GM23338 (cell line): ENCODE measurements around the gene PLCL1. TPM values are rescaled to one million over a fixed set of nuclear protein-coding genes. Genes with fewer than 3 reads are reported as not detected.

Source experiments
- ATAC-seq: fragments of 200-7000 bp; cut with Tn5 transposase; 3 replicates; pipeline ENCODE4 v1.9.1; 2020
- DNase-seq: peaks from one replicate; pipeline ENCODE4 v3.0.0-alpha.2; 2015; ENCODE audit warnings: low spot score
- H2AFZ ChIP-seq: fragments of 200-600 bp; sonication (generic); 2 replicates; pipeline ENCODE4 v1.8.0; 2016; ENCODE audit warnings: antibody characterized with exemption, mild to moderate bottlenecking, moderate library complexity
- H3F3A ChIP-seq: fragments of 200-600 bp; sonication (generic); replicated peaks from 2 replicates; pipeline ENCODE4 v1.8.0; 2017; ENCODE audit warnings: antibody characterized with exemption, mixed run types, low read depth
- H3K27ac ChIP-seq: fragments of 200-600 bp; sonication (generic); 2 replicates; pipeline ENCODE4 v1.6.1; 2016; ENCODE audit warnings: low read depth
- H3K27me3 ChIP-seq: fragments of 200-600 bp; sonication (generic); 2 replicates; pipeline ENCODE4 v1.8.0; 2016; ENCODE audit warnings: mild to moderate bottlenecking, mixed run types, moderate library complexity; ENCODE audit not compliant: insufficient read depth
- H3K36me3 ChIP-seq: fragments of 200-600 bp; sonication (generic); 2 replicates; pipeline ENCODE4 v1.8.0; 2016; ENCODE audit warnings: mild to moderate bottlenecking; ENCODE audit not compliant: insufficient read depth
- H3K4me1 ChIP-seq: fragments of 200-600 bp; sonication (generic); 2 replicates; pipeline ENCODE4 v1.8.0; 2016; ENCODE audit warnings: mild to moderate bottlenecking, moderate library complexity; ENCODE audit not compliant: insufficient read depth
- H3K4me2 ChIP-seq: fragments of 200-600 bp; sonication (generic); 2 replicates; pipeline ENCODE4 v1.7.1; 2017; ENCODE audit warnings: mixed run types
- H3K4me3 ChIP-seq: fragments of 200-600 bp; sonication (generic); 2 replicates; pipeline ENCODE4 v1.6.1; 2016; ENCODE audit warnings: mixed run types
- H3K79me2 ChIP-seq: fragments of 200-600 bp; sonication (generic); replicated peaks from 2 replicates; pipeline ENCODE4 v1.8.0; 2017; ENCODE audit warnings: mild to moderate bottlenecking; ENCODE audit not compliant: insufficient read depth
- H3K9me2 ChIP-seq: fragments of 200-600 bp; sonication (generic); 2 replicates; pipeline ENCODE4 v1.8.0; 2017; ENCODE audit not compliant: insufficient read depth
- H4K20me1 ChIP-seq: fragments of 200-600 bp; sonication (generic); replicated peaks from 2 replicates; pipeline ENCODE4 v1.8.0; 2017; ENCODE audit warnings: mild to moderate bottlenecking; ENCODE audit not compliant: insufficient read depth
- H3K27ac Mint-ChIP-seq: 2 replicates; pipeline ENCODE4 v1.8.0; 2020; ENCODE audit warnings: inconsistent platforms, mild to moderate bottlenecking, moderate library complexity, mixed read lengths
- H3K27me3 Mint-ChIP-seq: 3 replicates; pipeline ENCODE4 v1.8.0; 2022; ENCODE audit warnings: low read depth, mild to moderate bottlenecking, moderate library complexity, mixed read lengths, inconsistent platforms; ENCODE audit not compliant: insufficient read depth, poor library complexity
- H3K36me3 Mint-ChIP-seq: 3 replicates; pipeline ENCODE4 v1.8.0; 2021; ENCODE audit warnings: low read depth, mild to moderate bottlenecking, inconsistent platforms, moderate library complexity, mixed read lengths
- H3K4me1 Mint-ChIP-seq: 3 replicates; pipeline ENCODE4 v1.8.0; 2020; ENCODE audit warnings: mild to moderate bottlenecking, inconsistent platforms, mixed read lengths
- H3K4me3 Mint-ChIP-seq: 3 replicates; pipeline ENCODE4 v1.8.0; 2021; ENCODE audit warnings: moderate library complexity, mild to moderate bottlenecking, inconsistent platforms, mixed read lengths
- H3K9me3 Mint-ChIP-seq: 3 replicates; pipeline ENCODE4 v1.8.0; 2020; ENCODE audit warnings: moderate library complexity, mild to moderate bottlenecking, inconsistent platforms, mixed read lengths
- CREB1 ChIP-seq: fragments of 250-450 bp; sonication (Bioruptor Pico); IDR thresholded peaks from 2 replicates; pipeline ENCODE4 v1.5.0; 2020; ENCODE audit warnings: low read depth, mild to moderate bottlenecking, moderate library complexity
- CTCF ChIP-seq, 2 experiments: fragments of 200-600 bp in 1 of 2; sonication (generic) in 1 of 2; conservative IDR thresholded peaks; 2 replicates each; pipeline versions ENCODE4 v1.5.1 to v1.6.1; 2016 to 2017; ENCODE audit warnings: antibody characterized with exemption in 2 of 2, low read depth in 2 of 2, mild to moderate bottlenecking in 2 of 2, moderate library complexity in 1 of 2
- ETS1 ChIP-seq: IDR thresholded peaks from 2 replicates; pipeline ENCODE4 v1.6.1; 2016; ENCODE audit warnings: antibody characterized with exemption
- EZH2 ChIP-seq: fragments of 200-600 bp; sonication (generic); IDR thresholded peaks from one replicate; pipeline ENCODE4 v1.8.0; 2017; ENCODE audit warnings: antibody characterized with exemption, mild to moderate bottlenecking, low read depth; ENCODE audit not compliant: unreplicated experiment
- EZH2phosphoT487 ChIP-seq: fragments of 200-600 bp; sonication (generic); IDR thresholded peaks from one replicate; pipeline ENCODE4 v1.8.1; 2018; ENCODE audit warnings: antibody characterized with exemption; ENCODE audit not compliant: unreplicated experiment
- JUNB ChIP-seq: IDR thresholded peaks from one replicate; pipeline ENCODE4 v1.6.1; 2016; ENCODE audit warnings: antibody characterized with exemption; ENCODE audit not compliant: unreplicated experiment
- NANOG ChIP-seq: IDR thresholded peaks from 2 replicates; pipeline ENCODE4 v1.6.1; 2016; ENCODE audit warnings: antibody characterized with exemption, borderline replicate concordance
- POLR2AphosphoS5 ChIP-seq: IDR thresholded peaks from 2 replicates; pipeline ENCODE4 v1.6.1; 2016; ENCODE audit warnings: antibody characterized with exemption, low read depth
- REST ChIP-seq: IDR thresholded peaks from one replicate; pipeline ENCODE4 v1.6.1; 2018; ENCODE audit warnings: antibody characterized with exemption; ENCODE audit not compliant: unreplicated experiment
- STAT1 ChIP-seq: IDR thresholded peaks from one replicate; pipeline ENCODE4 v1.6.1; 2016; ENCODE audit warnings: antibody characterized with exemption; ENCODE audit not compliant: unreplicated experiment
- ZNF114 ChIP-seq: fragments of 250-450 bp; sonication (Bioruptor Pico); IDR thresholded peaks from 2 replicates; pipeline ENCODE4 v1.5.0; 2020; ENCODE audit warnings: mild to moderate bottlenecking, moderate library complexity
- ZNF331 ChIP-seq: fragments of 250-450 bp; sonication (Bioruptor Pico); IDR thresholded peaks from 2 replicates; pipeline ENCODE4 v1.5.0; 2020; ENCODE audit warnings: low read depth, mild to moderate bottlenecking, moderate library complexity
- ZNF462 ChIP-seq: fragments of 250-450 bp; sonication (Bioruptor Pico); IDR thresholded peaks from 2 replicates; pipeline ENCODE4 v1.5.0; 2020; ENCODE audit warnings: mild to moderate bottlenecking, moderate library complexity
- polyA plus RNA-seq: library from polyadenylated mRNA; unstranded; fragments of >200 nt; fragmentation: Nextera tagmentation; extraction: Ambion mirVana; gene quantifications from 2 replicates; pipeline ENCODE4 v1.2.1, GENCODE V29; 2016
- total RNA-seq: library from RNA; depleted of rRNA; stranded (reverse); fragments of >200 nt; shearing (Covaris generic); gene quantifications from 2 replicates; pipeline ENCODE4 v1.2.3, GENCODE V29; 2014

Gene PLCL1
- total and polyA plus RNA-seq, 2 experiments from 2014 or later, result not detected

- TF ChIP-seq EZH2 (no peak), EZH2phosphoT487 (no peak), STAT1 (no peak)
Measured at GRCh38 chr2:197958592-197959150, 154.3 kb downstream of the PLCL1 start (continued).

- no peak overlapping the region for H3K4me2 ChIP-seq
Measured at GRCh38 chr2:197959383-197959782, 155.0 kb downstream of the PLCL1 start.

More at GRCh38 chr2:197959383-197959782, 155.0 kb downstream of the PLCL1 start:
- Mint-ChIP-seq H3K36me3 (no peaks in the 10 kb centered on the region), H3K27ac (no peak overlapping the region), H3K27me3 (peaks cover 1% of the 10 kb centered on the region), H3K4me3 (no peak overlapping the region), H3K4me1 (no peaks in the 10 kb centered on the region), H3K9me3 (no peaks in the 10 kb centered on the region)
- Histone ChIP-seq H3K4me3 (no peak overlapping the region), H3K27ac (no peak overlapping the region), H3K9me2 (no peaks in the 10 kb centered on the region), H2AFZ (peak overlapping the region; percentile 83; the same call in 1 of the 2 replicates), H3K79me2 (no peaks in the 10 kb centered on the region), H4K20me1 (no peaks in the 10 kb centered on the region), H3K36me3 (no peaks in the 10 kb centered on the region), H3F3A (no peaks in the 10 kb centered on the region), H3K27me3 (no peaks in the 10 kb centered on the region), H3K4me1 (no peaks in the 10 kb centered on the region)
- TF ChIP-seq JUNB (no peak), ETS1 (no peak), ZNF331 (CRISPR knock-in tag) (no peak), EZH2phosphoT487 (no peak), REST (no peak), ZNF114 (CRISPR knock-in tag) (no peak), STAT1 (no peak), CREB1 (no peak), CTCF (conservative IDR thresholded peaks at IDR 0.05; ENCODE audit: low read depth in 2 of 2) (no peak), ZNF462 (CRISPR knock-in tag) (no peak), NANOG (no peak), EZH2 (no peak), POLR2AphosphoS5 (no peak)
- DNase-seq (no peak), ATAC-seq (no peak)
